NCI-H1417 (cell line): ENCODE results near the gene CPEB3.

Experiments
- DNase-seq, 3 experiments: peaks; one replicate each; lab custom pipeline; 2025; lab: John Stamatoyannopoulos, UW

The CPEB3 gene

DNA sequence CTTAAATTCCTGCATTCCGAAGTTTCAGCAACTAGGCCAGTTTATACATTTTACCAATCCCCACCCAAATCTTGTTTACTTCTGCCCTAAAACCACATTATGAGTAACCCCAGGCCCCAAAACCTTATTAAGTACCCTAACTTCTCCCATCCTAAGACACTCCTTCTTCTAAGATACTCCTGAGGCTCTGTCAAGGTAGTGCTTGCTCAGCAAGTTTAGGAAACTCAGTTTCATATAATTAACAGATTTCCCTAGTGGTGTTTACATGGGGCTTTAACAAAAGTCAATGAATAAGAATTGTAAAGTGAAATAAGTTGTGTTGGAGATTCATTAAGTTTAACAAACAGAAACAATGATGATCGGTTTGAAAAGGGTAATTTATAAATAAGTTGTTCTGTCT, 77.8 kb downstream of the CPEB3 start:
- DNase-seq = no peak

DNA sequence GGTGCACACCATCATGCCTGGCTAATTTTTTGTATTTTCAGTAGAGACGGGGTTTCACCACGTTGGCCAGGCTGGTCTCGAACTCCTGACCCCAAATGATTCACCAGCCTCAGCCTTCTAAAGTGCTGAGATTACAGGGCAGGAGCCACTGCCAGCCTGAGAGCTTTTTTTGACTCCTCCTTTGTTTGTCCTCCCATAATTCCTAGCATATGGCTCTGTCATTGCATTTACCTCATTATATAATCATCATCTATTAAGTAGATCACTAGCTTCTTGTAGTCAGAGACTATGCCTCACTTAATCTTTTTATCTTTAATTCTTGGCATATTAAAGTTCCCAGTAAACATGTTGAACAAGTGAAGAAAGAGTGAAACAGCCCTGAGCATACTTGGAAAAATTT, 82.1 kb downstream of the CPEB3 start:
- no peak for DNase-seq

DNA sequence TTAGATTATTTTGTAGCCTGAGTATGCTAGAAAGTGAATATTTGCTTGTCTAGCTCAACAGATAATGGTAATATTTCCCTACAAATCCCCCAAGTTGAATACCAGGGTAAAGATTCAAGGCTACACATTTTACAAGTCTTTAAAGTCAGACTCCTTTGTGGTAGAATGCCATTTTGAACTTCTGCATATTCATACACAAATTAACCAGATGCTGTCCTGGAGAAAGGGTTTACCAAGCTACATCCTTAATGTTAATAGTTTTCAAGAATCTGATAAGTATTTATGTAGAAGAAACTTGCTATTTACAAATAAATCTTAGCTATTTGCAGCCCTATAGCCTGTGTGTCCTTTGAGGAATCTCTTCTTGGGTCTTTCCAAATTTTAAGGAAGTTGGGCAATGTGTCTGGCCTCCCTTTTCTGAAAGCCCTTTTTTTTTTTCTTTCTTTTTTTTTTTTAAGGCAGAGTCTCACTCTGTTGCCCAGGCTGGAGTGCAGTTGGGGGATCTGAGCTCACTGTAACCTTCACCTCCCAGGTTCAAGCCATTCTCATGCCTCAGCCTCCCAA, 82.6 kb downstream of the CPEB3 start:
- DNase-seq = no peak

DNA sequence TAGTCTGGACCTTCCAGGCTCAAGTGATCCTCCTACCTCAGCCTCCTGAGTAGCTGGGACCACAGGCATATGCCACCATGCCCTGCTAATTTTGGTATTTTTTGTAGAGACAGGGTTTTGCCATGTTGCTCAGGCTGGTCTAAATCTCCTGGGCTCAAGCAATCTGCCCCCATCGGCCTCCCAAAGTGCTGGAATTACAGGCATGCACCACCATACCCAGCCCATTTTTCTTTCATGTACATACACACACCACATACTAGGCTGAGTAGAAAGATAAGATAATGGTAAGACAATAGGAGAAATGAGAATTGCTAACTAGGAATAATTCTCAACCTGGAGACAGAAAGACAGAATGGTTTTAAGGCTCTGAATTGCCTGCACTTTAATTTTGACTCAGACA, 83.8 kb downstream of the CPEB3 start:
- DNase-seq = no peak

DNA sequence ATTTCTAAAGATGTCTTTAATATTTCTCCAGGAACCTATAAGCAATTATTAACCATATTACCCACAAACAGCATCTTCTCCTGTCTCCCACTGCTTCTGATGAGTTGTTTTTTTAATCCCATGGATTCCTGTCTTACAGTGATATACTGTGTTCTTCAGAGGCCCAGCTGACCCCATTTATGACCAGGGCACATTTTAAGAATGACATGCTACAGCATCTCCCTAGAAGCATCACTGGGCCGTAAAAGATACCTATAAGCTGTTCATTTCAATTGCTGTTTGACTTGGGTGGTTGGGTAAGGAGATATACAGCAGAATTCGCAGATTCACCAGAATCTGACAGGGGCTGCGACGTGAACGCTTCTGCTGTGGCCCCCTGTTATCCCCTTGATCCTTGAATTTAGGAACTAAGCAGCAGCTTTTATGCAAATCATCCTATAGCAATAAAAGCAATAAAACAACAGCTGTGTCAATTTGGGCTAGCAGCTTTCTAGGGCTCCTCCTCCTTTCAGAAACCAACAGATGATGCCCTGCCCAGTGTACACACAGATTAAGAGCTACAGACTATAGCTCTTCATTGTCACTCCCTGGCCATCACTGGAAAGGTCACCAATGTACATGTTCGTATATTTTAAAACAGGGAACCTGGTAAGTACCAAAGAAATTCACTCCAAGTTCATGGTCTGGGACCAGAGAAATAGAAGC, 86.8 kb downstream of the CPEB3 start:
- DNase-seq = peak in 2 of 3 experiments; percentile 11 to 65

- DNase-seq = no peak
These were observed 88.3 kb downstream of the CPEB3 start for GRCh38 chr10:92202536-92202935.

DNA sequence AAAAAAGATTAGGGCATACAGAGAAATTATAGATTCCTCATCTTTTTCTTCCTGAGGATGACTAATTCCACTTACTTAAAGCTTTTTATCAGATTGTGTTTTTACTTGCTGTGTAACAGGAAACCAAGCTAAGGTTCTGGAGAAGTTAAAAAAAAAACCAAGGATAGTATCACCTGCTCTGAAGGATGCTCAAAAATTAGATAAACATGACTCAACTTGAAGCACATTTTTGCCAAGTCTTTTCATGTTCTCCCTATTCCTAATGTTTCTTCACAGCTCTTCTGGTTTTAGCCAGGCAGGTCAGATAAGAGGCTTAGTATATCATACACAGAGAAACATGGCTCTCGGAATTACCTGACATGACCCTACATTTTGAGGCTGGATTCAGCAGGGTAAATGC, 90.3 kb downstream of the CPEB3 start:
- DNase-seq = peak in 2 of 3 experiments; percentile 2 to 22

GRCh38 chr10:92187101-92187500, 103.8 kb downstream of the CPEB3 start:
- no peak for DNase-seq

GRCh38 chr10:92184977-92185376, 105.9 kb downstream of the CPEB3 start:
- peak in 2 of 3 experiments; percentile 11 to 61 for DNase-seq

DNA sequence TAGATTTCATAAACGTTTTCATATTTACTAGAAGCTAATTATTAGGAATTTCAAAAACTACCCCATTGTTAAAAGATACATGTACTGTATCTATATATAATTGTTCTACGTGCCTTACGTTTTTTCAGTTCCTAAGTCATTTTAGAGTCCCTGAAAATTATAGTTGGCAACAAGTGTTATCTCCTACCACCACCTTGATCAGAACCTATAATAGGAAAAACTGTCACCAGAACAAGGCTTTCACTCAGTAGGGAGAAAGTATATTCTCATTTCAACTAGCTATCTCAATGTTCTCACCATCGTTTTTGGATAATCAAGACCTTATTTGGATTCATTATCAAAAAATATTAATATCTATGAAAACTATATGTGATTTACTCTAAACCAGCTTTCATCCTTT, 107.7 kb downstream of the CPEB3 start:
- DNase-seq = no peak

DNA sequence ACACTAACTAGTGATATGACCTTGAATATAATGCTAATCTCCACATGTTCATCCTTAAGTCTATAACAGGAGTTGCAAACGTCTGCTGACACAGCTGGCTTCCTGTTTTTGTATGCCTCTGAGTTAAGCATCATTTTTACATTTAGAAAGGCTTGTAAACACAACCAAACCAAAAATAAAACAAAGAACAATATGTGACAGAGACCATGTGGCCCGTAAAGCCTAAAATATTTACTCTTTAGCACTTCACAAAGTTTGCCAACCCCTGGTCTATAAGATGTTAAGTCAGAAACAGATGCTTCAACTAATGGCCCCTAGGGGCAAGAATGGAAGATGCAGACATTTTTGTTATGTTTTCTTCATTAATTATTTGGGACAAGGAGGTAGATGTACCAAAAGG, 109.3 kb downstream of the CPEB3 start:
- no peak for DNase-seq

DNA sequence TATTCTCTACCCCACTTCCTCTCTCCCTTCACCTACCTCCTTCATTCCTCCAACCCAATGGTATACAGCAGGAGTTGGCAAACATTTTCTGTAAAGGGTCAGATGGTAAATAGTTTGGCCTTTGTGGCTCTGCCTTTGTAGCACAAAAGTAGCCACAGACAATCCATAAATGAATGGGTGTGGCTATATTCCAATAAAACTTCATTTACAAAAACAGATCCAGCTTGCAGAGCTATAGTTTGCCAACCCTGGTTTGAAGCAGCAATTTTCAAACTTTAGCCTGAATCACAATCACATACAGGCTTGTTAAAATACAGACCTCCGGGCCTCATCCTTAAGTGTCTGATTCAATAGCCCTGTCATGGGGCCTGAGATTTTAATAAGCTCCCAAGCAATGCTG, 110.5 kb downstream of the CPEB3 start:
- DNase-seq = no peak

GRCh38 chr10:92177546-92177945, 113.3 kb downstream of the CPEB3 start:
- DNase-seq = no peak

- DNase-seq = no peak
These were observed 115.7 kb downstream of the CPEB3 start for GRCh38 chr10:92175164-92175563.

GRCh38 chr10:92173996-92174395, 116.9 kb downstream of the CPEB3 start:
- no peak for DNase-seq

DNA sequence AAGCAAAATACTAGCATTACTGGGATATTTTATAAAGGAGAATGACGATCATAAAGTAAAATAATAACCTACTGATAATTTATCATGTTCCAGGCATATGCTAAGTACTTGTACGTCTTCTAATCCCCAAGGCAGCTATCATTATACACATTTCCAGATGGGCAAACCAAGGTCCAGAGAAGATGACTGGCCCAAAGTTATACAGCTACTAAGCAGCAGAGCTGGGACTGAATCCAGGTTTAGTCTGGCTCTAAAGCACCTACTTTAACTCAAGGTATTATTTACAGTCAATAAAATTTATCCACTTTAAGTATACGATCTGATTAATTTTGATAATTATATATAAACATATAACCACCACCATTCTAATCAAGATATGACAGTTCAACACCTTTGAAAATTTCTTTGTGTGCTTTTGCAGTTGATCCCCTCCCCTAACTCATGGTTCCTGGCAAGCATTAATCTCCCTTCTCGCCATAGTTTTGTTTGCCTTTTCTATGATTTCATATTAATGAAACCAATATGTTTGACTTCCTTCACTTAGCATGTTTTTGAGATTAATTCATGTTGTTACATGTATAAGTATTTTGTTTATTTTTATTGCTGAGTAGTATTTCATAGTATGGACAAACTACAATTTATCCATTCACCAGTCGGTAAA, 126.7 kb downstream of the CPEB3 start:
- DNase-seq = no peak

GRCh38 chr10:92162541-92162940, 128.3 kb downstream of the CPEB3 start:
- no peak for DNase-seq

GRCh38 chr10:92156874-92157773, 133.8 kb downstream of the CPEB3 start:
- no peak for DNase-seq

DNA sequence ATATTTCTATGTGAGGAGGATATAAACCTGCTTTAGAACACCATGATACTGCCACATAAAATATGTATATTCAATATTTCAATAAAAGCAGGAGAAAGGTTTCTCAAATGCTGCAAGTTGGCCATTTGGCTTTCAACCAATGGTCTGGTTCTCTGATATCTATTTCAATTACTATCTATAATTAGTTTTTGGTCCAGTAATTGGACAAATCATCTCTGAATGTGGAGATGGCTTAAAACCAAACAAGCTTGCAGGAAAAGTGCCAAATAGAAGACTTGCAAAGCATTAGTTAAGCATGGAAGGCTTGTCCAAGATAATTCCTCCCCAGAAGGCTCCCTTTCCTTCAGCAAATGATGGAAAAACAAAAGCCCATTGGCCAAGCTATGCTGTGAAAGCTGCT, 140.1 kb downstream of the CPEB3 start:
- DNase-seq = no peak

GRCh38 chr10:92149261-92149660, 141.6 kb downstream of the CPEB3 start:
- no peak for DNase-seq

GRCh38 chr10:92146781-92147180, 144.1 kb downstream of the CPEB3 start:
- DNase-seq = no peak

DNA sequence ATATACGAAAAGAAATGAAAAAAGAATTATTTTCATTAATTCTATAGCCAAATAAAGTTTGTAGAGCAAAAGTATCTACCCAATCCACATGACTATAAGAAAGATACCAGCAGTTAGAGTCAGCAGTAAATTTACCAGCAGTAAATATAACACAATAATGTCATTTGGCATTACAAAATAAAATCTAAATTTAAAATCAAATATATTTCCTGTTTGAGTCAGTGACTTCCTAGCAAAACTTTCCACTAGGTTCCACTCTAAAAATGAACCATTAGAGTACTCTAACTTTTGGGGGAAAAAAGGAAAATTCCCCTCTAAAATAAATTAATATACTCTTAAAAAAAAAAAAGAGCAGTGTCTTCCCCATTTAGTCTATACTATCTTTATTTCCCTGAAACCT, 144.8 kb downstream of the CPEB3 start:
- no peak for DNase-seq
